A549 (cell line): ENCODE data around the gene COPG1.

Source experiments
- CTCF ChIP-seq: fragments of >200 bp; sonication (Bioruptor Twin); formaldehyde crosslinking; IDR thresholded peaks from 3 replicates; pipeline ENCODE4 v1.5.1; 2016
- MAX ChIP-seq: IDR thresholded peaks from 2 replicates; pipeline ENCODE4 v1.6.1; 2012

- TF ChIP-seq CTCF (no peak), MAX (no peak)
Measured at GRCh38 chr3:129313415-129313664, 63.9 kb downstream of the COPG1 start.
